ENCODE data around the gene ME3. TPM values are rescaled to one million over a fixed set of nuclear protein-coding genes. Genes with fewer than 3 reads are reported as not detected.

Gene ME3
- total RNA-seq, 2 experiments from 2014 or later = not detected

DNA sequence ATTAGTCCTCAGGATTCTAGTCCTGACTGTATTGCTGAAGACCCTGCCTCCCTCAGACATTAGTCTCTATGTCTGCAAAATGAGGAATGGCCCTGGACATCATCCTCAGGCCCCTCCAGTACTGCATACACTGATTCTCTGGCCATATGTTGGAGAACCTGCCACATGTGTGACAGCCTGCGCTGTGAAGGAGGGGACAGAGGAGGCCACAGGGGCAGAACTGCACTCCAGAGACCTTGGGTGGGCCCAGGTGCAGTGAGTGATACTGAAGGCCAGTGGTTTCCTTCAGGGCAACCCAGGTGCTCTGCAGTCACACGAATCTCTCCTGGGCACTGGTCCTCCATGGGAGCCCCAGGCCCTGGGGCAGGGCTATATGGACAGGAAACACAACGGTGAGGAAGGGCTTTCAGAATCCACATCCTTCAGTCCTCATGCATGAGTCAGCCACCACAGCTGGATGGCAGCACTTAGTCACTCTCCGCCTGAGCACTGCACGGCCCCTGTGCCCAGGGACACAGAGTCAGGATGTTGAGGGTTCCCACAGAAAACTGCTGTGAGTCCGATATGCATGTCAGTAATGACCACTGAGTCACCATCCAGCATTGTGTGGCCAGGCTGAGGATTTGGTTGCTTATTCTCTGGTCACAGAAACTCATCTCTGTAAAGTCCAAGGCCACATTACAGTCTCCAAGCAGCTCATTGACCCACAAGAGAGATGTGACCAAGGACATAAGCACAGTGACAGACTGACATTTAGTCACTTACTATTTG lies 39.7 kb downstream of the ME3 start:
- no peaks in the 10 kb centered on the region for H4K20me1 ChIP-seq (ENCODE audit: insufficient read depth, low read length)
- ChIA-PET CTCF (ENCODE audit: unreplicated experiment) (no interaction called here), POLR2A (no interaction called here)
- no peak overlapping the region for H3K4me2 ChIP-seq (ENCODE audit: low read length)
- no peaks in the 10 kb centered on the region for H3K9me2 ChIP-seq (ENCODE audit: insufficient read depth, low read length)
- intact Hi-C loops (cut with micrococcal nuclease; ENCODE audit: unreplicated experiment) = no loop called here
- no peaks in the 10 kb centered on the region for H3K36me3 ChIP-seq (ENCODE audit: insufficient read depth, low read length)
- H3K27ac ChIP-seq (ENCODE audit: low read depth, low read length, poor library complexity, severe bottlenecking) = no peak overlapping the region
- DNase-seq (ENCODE audit: low spot score) = no peak
- H3K4me1 ChIP-seq (ENCODE audit: insufficient read depth, low read length, poor library complexity, severe bottlenecking) = no peaks in the 10 kb centered on the region
- H2AFZ ChIP-seq (ENCODE audit: low read length) = no peak overlapping the region
- no peak overlapping the region for H3K4me3 ChIP-seq (ENCODE audit: low read depth, low read length, poor library complexity, severe bottlenecking)
- no peaks in the 10 kb centered on the region for H3K9me3 ChIP-seq (ENCODE audit: low read length)
- no peaks in the 10 kb centered on the region for H3K79me2 ChIP-seq (ENCODE audit: insufficient read depth, low read depth, low read length)
- no peak for TF ChIP-seq EZH2phosphoT487 (IDR thresholded peaks at IDR 0.05; ENCODE audit: borderline replicate concordance, low read depth, low read length)
- TF ChIP-seq, protein P1, sequence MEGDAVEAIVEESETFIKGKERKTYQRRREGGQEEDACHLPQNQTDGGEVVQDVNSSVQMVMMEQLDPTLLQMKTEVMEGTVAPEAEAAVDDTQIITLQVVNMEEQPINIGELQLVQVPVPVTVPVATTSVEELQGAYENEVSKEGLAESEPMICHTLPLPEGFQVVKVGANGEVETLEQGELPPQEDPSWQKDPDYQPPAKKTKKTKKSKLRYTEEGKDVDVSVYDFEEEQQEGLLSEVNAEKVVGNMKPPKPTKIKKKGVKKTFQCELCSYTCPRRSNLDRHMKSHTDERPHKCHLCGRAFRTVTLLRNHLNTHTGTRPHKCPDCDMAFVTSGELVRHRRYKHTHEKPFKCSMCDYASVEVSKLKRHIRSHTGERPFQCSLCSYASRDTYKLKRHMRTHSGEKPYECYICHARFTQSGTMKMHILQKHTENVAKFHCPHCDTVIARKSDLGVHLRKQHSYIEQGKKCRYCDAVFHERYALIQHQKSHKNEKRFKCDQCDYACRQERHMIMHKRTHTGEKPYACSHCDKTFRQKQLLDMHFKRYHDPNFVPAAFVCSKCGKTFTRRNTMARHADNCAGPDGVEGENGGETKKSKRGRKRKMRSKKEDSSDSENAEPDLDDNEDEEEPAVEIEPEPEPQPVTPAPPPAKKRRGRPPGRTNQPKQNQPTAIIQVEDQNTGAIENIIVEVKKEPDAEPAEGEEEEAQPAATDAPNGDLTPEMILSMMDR (conservative IDR thresholded peaks at IDR 0.05; ENCODE audit: low read length) = no peak
- no TSS peak for BruUV-seq (replicated peaks)

DNA sequence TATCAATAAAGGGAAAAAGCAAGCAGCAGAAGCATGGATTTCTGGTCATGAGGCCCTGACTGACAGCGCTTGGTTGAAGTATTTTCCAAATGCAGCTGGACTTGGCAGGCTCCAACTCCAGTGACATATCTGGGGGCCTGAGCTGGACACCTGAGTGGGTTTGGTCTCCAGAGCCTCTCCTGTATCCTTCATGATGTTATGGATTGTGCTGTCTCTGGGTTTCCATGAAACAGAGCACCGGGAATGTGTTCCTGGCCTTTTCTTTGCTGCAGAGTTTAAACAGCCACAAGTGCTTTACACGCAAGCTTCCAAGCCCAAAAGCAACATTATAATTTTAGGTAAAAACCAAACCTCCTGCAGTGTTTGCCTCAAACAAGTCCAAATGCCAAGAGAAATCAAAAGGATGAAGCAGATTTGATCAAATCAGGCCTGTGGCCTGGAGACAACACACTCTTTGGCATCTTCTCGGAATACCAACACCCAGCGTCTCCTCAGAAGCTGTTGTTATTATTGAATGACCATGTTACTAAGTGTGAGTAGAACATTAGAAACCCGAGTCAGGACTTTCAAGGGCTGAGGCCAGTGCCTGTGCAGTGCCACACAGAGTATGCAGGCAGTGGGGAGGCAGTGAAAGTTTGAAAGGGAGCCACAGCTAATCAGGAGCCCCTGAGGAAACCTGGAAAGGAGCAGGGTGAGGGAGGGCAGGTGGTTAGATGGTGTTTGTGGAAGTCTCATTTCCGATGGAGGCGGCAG lies 42.0 kb downstream of the ME3 start:
- Histone ChIP-seq H2AFZ (ENCODE audit: low read length) (no peak overlapping the region), H3K36me3 (ENCODE audit: insufficient read depth, low read length) (no peaks in the 10 kb centered on the region), H3K79me2 (ENCODE audit: insufficient read depth, low read depth, low read length) (no peaks in the 10 kb centered on the region), H4K20me1 (ENCODE audit: insufficient read depth, low read length) (no peaks in the 10 kb centered on the region), H3K9me3 (ENCODE audit: low read length) (no peaks in the 10 kb centered on the region), H3K27ac (ENCODE audit: low read depth, low read length, poor library complexity, severe bottlenecking) (no peak overlapping the region), H3K9me2 (ENCODE audit: insufficient read depth, low read length) (no peaks in the 10 kb centered on the region), H3K4me3 (ENCODE audit: low read depth, low read length, poor library complexity, severe bottlenecking) (no peak overlapping the region), H3K4me2 (ENCODE audit: low read length) (no peak overlapping the region), H3K4me1 (ENCODE audit: insufficient read depth, low read length, poor library complexity, severe bottlenecking) (no peaks in the 10 kb centered on the region)
- intact Hi-C loops (cut with micrococcal nuclease; ENCODE audit: unreplicated experiment) = no loop called here
- ChIA-PET POLR2A (interaction anchor here (0.7 to 1.4 kb wide), 3 partner anchors 8 to 41 kb away, joined by 4 read pairs; no protein-coding TSS in a partner anchor), CTCF (ENCODE audit: unreplicated experiment) (no interaction called here)
- DNase-seq (ENCODE audit: low spot score) = no peak
- BruUV-seq (replicated peaks) = no TSS peak
- TF ChIP-seq, protein P1 (conservative IDR thresholded peaks at IDR 0.05; ENCODE audit: low read length) = no peak
- no peak for TF ChIP-seq EZH2phosphoT487 (IDR thresholded peaks at IDR 0.05; ENCODE audit: borderline replicate concordance, low read depth, low read length)
